Neural cell (in vitro differentiated cells): ENCODE data around the gene ITGB6.
"Not testable (repeated sequence)": the region's sequence is repeated elsewhere in the genome, so short reads cannot be mapped to it uniquely, and the experiment has no call there.

Experiments
- CTCF ChIP-seq: fragments of 450-650 bp; IDR thresholded peaks from 2 replicates; pipeline ENCODE4 v1.5.1; 2014; ENCODE audit warnings: antibody characterized with exemption, mild to moderate bottlenecking, moderate library complexity; ENCODE audit not compliant: poor library complexity, severe bottlenecking
- EZH2 ChIP-seq: fragments of 200-600, 300-800 bp; shearing (Covaris generic), sonication (generic); IDR thresholded peaks from 2 replicates; pipeline ENCODE4 v1.6.1; 2014; ENCODE audit warnings: antibody characterized with exemption, low read length, borderline replicate concordance, mild to moderate bottlenecking; ENCODE audit not compliant: insufficient read depth, poor library complexity, severe bottlenecking
- POLR2AphosphoS5 ChIP-seq: IDR thresholded peaks from 2 replicates; pipeline ENCODE4 v1.6.1; 2012
- RAD21 ChIP-seq: fragments of 450-650 bp; conservative IDR thresholded peaks from 2 replicates; pipeline ENCODE4 v1.6.1; 2014; ENCODE audit warnings: antibody characterized with exemption, mild to moderate bottlenecking, moderate library complexity
- REST ChIP-seq: IDR thresholded peaks from 2 replicates; pipeline ENCODE4 v1.6.1; 2012; ENCODE audit warnings: borderline replicate concordance
- SMC3 ChIP-seq: fragments of 450-650 bp; conservative IDR thresholded peaks from 2 replicates; pipeline ENCODE4 v1.6.1; 2014; ENCODE audit warnings: antibody characterized with exemption, mild to moderate bottlenecking, moderate library complexity; ENCODE audit not compliant: poor library complexity

- not testable (repeated sequence) for TF ChIP-seq CTCF, POLR2AphosphoS5, EZH2, SMC3, RAD21, REST
Observed at GRCh38 chr2:160148419-160148818, 51.7 kb downstream of the ITGB6 start.
